ENCODE data around the gene PSME3.

PSME3 gene

DNA sequence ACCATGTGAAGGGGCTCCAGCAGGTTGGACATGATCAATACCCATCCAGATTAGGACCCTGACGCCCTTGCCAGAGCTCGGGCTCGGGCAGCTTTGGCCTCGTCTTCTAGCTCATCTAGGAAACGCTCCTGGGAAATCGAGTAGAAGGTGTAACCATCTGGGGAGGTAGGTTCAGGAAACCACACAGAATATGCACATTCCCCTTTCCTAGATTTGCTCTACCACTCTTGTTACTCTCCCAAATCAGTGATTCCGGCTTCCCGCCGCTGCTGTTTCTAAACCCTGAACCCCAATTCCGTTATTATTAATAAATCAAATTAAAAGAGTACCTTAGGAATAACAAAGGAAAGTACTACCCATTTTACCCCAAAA lies 35.2 kb upstream of the PSME3 start:
- no peak for TF ChIP-seq JUND (IDR thresholded peaks at IDR 0.05; ENCODE audit: low read depth)
- no peak for DNase-seq (ENCODE audit: low read depth in 1 of 2, low spot score in 1 of 2)
- in situ Hi-C loops (cut with HindIII; ENCODE audit: low pct_unique_long_range_greater_than_20kb, low sequenced_read_pairs), result no loop called here

DNA sequence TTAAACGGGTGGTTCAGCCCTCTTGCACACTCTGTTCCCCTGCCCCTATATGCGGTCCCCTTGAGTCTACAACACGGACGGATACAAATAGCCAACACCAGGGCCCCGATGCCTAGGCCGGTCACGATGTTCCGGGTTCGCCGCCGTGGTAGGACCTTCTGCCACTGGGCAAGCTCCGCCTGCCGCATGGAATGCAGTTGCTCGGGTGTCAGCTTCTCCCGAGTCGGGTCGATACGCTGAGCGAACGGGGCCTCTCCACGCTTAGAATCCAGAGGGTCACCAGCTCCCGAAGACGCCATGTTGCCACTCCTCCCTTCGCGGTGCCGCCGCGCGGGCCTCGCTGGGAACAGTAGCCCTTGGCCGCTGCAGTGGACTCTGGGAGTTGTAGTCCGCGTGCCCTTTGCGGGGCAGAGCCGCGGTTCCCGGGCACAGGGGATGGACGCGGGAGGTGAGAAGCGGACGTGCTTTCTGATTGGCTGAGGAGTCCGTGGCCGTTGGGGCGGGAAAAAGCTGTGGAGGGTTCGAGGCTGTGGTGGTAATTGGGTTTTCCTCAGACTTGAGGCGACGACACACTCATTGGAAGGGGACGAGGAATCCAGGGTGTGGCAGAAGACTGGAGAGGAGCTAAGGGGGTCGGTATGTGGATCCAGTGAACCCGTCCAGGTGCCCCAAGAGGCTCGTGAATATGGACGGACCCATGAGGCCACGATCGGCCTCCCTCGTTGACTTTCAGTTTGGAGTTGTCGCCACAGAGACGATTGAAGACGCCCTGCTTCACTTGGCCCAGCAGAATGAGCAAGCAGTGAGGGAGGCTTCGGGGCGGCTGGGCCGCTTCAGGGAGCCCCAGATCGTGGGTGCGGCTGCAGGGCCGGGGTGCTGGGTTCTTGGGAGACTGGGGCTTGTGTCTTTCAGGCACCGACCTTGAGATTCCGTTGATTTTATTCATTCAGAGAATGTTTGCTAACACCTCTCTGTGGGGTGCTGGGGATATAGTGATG lies 34.5 kb upstream of the PSME3 start, which contains the start of the genes CNTD1 and COA3:
CNTD1 (plus strand) TSS at position 479 of the 998 bp plus-strand sequence; CDS start at position 686, 207 bp downstream.
COA3 (minus strand) TSS at position 322 of the 998 bp plus-strand sequence; CDS start at position 299, 23 bp downstream.
- in situ Hi-C loops (cut with HindIII; ENCODE audit: low pct_unique_long_range_greater_than_20kb, low sequenced_read_pairs), result no loop called here
- no peak for TF ChIP-seq JUND (IDR thresholded peaks at IDR 0.05; ENCODE audit: low read depth)
- DNase-seq (ENCODE audit: low read depth in 1 of 2, low spot score in 1 of 2), result peak; percentile 82 to 94

DNA sequence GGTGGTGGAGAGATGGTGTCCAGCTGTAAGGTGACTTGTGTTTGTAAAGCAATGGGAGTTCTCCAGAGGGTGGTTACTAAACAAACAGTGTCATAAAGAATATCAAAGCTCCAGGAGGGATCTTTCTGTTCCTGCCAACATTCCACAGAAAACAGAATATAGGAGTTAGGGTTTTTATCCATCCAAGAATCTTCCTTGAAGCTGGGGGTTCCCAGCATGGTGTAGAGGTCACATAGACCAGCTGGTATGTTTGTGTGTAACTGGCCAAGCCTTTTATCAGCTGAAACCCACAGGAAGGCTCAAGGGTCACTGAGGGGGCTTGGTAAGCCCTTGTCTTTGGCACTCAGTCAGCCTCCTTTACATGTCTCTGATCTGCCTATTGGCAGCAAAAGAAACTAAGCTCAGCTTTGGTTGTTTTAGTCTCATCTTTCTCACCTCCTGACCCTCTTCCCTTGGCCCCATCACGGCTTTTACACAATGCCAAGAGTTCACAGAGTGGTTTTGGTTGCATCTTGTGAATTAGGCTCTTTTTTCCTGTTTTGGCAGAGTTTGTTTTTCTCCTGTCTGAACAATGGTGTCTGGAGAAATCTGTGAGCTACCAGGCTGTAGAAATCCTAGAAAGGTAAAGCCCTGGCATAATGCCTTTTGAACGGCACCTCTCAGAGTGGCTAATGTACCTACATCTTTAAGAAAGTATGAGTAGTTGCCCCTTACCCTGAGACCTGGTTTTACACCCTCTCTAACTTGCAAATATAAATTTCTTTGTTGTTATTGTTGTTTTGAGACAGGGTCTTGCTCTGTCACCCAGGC lies 29.9 kb upstream of the PSME3 start:
- in situ Hi-C loops (cut with HindIII; ENCODE audit: low pct_unique_long_range_greater_than_20kb, low sequenced_read_pairs), result no loop called here
- DNase-seq (ENCODE audit: low read depth in 1 of 2, low spot score in 1 of 2), result peak in 1 of 2 experiments; percentile 58
- no peak for TF ChIP-seq JUND (IDR thresholded peaks at IDR 0.05; ENCODE audit: low read depth)

DNA sequence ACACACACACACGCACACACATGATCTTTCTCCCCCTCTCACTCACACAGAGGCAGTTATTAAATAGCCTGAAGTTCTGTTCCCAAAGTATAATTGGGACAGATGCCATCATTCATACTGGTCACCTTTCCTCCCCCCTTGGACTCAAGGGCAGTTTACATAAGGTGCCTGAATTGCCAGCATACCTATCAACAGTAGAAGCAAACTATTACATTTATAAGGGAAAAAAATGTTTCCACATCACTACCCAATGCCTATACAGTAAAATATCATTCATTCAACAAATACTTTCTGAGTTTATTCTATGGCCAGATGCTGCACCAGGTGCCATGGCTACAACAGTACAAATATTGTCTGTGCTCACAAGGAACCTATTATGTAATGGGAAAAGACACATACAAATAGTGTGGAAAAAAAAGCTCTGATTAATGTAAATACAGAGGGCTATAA lies 28.3 kb upstream of the PSME3 start:
- TF ChIP-seq JUND (IDR thresholded peaks at IDR 0.05; ENCODE audit: low read depth), result no peak
- peak; percentile 48 to 97 for DNase-seq (ENCODE audit: low read depth in 1 of 2, low spot score in 1 of 2)
- in situ Hi-C loops (cut with HindIII; ENCODE audit: low pct_unique_long_range_greater_than_20kb, low sequenced_read_pairs), result no loop called here

DNA sequence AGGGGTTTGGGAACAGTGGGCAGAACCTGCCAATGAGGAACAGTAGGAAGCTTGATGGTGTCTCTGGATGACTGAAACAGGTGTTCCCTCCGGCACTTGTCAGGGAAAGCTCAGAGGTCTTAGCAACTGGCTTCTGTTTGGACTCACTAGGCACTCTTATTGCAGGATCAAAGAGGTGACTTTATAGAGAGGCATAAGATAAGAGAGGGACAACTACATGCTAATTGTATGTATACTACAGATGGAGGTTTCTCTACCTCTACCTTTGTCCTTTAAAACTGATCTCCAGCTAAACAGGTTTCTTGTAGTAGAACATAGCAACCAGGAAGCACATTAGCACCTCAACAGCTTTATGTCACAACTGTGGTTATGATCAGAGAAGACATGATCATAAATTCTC lies 26.9 kb upstream of the PSME3 start:
- in situ Hi-C loops (cut with HindIII; ENCODE audit: low pct_unique_long_range_greater_than_20kb, low sequenced_read_pairs), result no loop called here
- DNase-seq (ENCODE audit: low read depth in 1 of 2, low spot score in 1 of 2), result peak in 1 of 2 experiments; percentile 32
- TF ChIP-seq JUND (IDR thresholded peaks at IDR 0.05; ENCODE audit: low read depth), result no peak

DNA sequence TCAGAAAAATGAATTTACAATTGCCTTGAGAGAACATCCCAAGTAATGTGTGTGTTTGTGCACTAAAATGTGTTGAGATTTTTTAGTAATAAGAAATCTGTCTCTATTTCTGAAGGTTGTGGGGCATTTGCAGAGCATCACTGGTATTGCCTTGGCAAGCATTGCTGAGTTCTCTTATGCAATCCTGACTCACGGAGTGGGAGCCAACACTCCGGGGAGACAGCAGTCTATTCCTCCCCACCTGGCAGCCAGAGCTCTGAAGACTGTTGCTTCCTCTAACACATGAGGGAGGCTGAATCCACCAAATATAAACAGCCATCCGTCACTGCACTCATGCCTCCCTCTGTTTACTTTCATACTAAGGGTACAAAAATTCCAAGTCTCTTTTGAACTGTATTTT lies 23.9 kb upstream of the PSME3 start:
- no peak for TF ChIP-seq JUND (IDR thresholded peaks at IDR 0.05; ENCODE audit: low read depth)
- no peak for DNase-seq (ENCODE audit: low read depth in 1 of 2, low spot score in 1 of 2)
- in situ Hi-C loops (cut with HindIII; ENCODE audit: low pct_unique_long_range_greater_than_20kb, low sequenced_read_pairs), result no loop called here

DNA sequence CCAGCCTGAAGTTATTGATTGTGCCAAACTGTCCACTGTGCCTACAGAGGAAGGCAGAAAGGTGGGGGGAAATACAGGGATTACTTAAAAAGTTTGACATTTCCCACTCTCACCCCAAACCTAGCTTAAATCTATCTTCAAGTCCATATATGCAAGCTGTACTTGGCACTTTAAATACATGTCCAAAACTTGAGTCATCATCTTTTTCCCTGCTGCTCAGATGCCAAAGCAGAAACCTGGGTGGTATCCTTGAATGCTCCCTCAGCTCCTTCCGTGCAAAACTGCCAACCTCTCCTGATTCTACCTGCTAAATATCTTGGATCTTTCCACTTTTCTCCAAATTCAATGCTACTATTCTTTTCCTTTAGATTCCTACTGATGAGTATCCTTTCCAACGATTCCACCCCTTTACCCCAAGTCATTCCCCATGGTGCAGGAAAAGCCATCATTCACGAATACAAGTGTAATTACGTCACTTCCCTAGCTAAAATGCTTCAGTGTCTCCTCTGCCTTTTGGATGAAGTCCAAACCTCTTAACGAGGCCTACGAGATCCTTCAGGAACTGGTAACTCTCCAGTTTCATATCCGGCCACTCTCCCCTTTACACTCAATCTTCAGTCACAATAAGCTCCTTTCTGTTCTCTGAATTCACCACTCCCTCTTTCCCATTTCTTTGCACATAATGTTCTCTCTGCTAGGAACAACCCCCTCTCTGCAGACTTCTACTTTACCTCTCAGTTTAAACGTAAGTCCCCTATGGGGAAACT lies 18.4 kb upstream of the PSME3 start:
- TF ChIP-seq JUND (IDR thresholded peaks at IDR 0.05; ENCODE audit: low read depth), result no peak
- no peak for DNase-seq (ENCODE audit: low read depth in 1 of 2, low spot score in 1 of 2)
- in situ Hi-C loops (cut with HindIII; ENCODE audit: low pct_unique_long_range_greater_than_20kb, low sequenced_read_pairs), result no loop called here

DNA sequence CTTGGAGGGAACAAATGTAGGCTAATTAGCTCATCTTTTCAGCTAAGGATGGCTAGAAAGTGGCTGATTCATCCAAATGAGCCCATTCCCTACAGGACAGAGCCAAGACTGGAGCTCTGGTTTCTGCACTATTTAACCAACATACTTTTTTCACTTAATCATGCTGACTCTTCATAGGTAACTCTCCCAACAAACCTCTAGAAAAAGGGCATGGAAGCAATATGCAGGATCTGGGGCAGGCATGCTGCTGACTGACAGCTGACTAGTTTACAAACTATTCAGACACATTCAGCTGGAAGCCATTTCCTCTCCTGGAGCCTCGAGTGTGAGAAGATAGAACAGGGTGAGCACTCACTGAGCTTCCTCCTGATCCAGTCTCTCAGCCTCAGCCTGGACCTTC lies 15.3 kb upstream of the PSME3 start:
- in situ Hi-C loops (cut with HindIII; ENCODE audit: low pct_unique_long_range_greater_than_20kb, low sequenced_read_pairs), result no loop called here
- DNase-seq (ENCODE audit: low read depth in 1 of 2, low spot score in 1 of 2), result no peak
- TF ChIP-seq JUND (IDR thresholded peaks at IDR 0.05; ENCODE audit: low read depth), result no peak

DNA sequence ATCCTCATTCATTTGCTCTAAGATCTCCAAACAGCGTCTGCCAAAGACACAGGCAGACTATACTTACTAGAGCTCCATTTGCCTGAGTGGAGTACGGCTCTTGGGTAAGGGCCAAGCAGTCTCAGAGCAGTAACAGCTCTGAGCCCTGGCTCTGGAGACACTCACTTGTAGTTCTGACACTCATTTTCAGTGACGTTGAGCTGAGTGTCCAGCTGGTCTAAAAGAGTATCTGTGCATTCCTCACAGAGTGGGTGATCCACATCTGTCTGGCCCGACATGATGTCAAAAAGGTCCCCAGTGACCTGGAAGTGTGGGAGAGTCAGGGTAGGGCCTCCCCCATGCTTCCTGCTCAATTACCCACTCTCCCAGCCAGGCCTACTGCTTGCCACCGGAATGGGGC lies 14.8 kb upstream of the PSME3 start:
- no peak for TF ChIP-seq JUND (IDR thresholded peaks at IDR 0.05; ENCODE audit: low read depth)
- DNase-seq (ENCODE audit: low read depth in 1 of 2, low spot score in 1 of 2), result no peak
- in situ Hi-C loops (cut with HindIII; ENCODE audit: low pct_unique_long_range_greater_than_20kb, low sequenced_read_pairs), result no loop called here

DNA sequence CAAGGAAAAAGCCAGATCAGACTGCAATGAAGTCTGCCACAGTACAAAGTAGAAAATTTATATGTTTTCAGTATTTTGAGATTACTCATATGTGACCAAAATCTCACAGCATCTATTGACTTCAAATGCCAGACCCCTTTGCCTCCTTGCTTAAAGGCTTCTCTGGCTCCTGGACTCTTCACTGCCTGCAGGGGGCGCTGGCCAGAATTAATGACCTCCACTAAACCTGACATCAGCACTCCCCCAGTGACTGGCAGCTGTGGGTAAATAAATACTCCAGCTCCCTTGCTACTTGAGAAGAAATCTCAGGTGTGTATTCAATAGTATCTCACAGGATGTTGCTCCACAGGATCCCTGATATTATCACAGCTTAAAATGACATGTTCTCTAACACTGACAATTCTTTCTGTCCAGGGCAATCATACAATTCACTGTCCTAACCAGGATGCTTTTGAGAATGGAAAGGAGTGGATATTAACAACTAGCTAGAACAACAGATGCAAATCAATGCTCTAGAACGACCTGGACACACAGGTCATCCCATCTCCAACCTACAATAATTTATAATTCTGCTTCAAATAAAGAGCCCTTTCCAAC lies 13.2 kb upstream of the PSME3 start:
- DNase-seq (ENCODE audit: low read depth in 1 of 2, low spot score in 1 of 2), result peak in 1 of 2 experiments; percentile 80

DNA sequence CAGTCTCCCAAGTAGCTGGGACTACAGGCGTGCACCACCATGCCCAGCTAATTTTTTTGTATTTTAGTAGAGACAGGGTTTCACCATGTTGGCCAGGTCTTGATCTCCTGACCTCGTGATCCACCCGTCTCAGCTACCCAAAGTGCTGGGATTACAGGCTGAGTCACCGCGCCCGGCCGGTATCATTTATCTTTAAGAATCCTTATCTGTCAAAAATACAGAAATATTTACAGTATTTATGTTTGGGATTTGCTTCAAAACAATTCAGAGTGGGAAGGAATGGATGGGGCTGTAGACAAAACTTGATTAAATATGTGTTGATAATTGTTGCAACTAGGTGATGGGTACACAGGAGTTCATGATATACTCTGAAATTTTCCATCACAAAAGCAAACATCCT lies 12.0 kb upstream of the PSME3 start:
- DNase-seq (ENCODE audit: low read depth in 1 of 2, low spot score in 1 of 2), result no peak
- in situ Hi-C loops (cut with HindIII; ENCODE audit: low pct_unique_long_range_greater_than_20kb, low sequenced_read_pairs), result no loop called here
- TF ChIP-seq JUND (IDR thresholded peaks at IDR 0.05; ENCODE audit: low read depth), result no peak

More for the DNA sequence above, 13.2 kb upstream of the PSME3 start:
- no peak for TF ChIP-seq JUND (IDR thresholded peaks at IDR 0.05; ENCODE audit: low read depth)
- in situ Hi-C loops (cut with HindIII; ENCODE audit: low pct_unique_long_range_greater_than_20kb, low sequenced_read_pairs), result no loop called here

DNA sequence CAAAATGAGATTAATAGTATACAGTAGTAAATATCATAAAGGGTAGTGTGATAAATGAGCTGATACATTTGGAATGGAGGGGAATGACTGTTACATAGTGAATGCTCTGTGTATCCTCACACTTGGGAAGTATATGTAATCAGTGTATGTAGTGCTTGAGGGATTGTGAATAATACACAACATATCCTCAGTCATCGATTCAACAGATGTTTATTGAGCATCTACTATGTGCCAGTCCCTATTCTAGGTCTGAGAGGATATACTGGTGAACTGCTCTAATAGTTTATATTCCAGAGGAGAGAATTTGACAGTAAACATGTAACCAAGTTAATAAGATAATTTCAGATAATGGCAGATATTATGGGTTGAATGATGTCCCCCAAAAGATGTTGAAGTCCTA lies 5.7 kb upstream of the PSME3 start:
- in situ Hi-C loops (cut with HindIII; ENCODE audit: low pct_unique_long_range_greater_than_20kb, low sequenced_read_pairs), result no loop called here
- no peak for DNase-seq (ENCODE audit: low read depth in 1 of 2, low spot score in 1 of 2)
- TF ChIP-seq JUND (IDR thresholded peaks at IDR 0.05; ENCODE audit: low read depth), result no peak

Data from T47D (cell line).